ENCODE results near the gene ACOT11. TPM values are rescaled to one million over a fixed set of nuclear protein-coding genes. Genes with fewer than 3 reads are reported as not detected.

ACOT11 gene
- total and polyA plus RNA-seq, 2 of the 13 experiments (the other 11 are each of a cell fraction or from before 2014, with no cell fraction given), result 2.6 to 3.3 TPM

- Histone ChIP-seq H3K36me3 (replicated peaks in 1 of 2; ENCODE audit: control insufficient read depth in 1 of 2, insufficient read depth in 2 of 2, low read length in 2 of 2) (no peaks in the 10 kb centered on the region), H3K4me2 (ENCODE audit: low read depth, low read length) (no peak overlapping the region), H3K9ac (ENCODE audit: insufficient read depth, low read depth, low read length) (no peak overlapping the region), H4K20me1 (ENCODE audit: insufficient read depth, low read length) (no peaks in the 10 kb centered on the region), H3K9me3 (ENCODE audit: low read length) (no peaks in the 10 kb centered on the region), H3K27ac (ENCODE audit: extremely low read length, insufficient read depth, low read length) (no peak overlapping the region), H3K79me2 (ENCODE audit: insufficient read depth, low read length) (no peaks in the 10 kb centered on the region), H3K4me1 (ENCODE audit: insufficient read depth, low read length) (peaks cover 58% of the 10 kb centered on the region), H3K4me3 (replicated peaks in 1 of 3; ENCODE audit: insufficient read depth in 1 of 3, low read depth in 2 of 3, low read length in 3 of 3) (no peak overlapping the region), H3K27me3 (ENCODE audit: control insufficient read depth in 1 of 2, insufficient read depth in 2 of 2, low read length in 2 of 2) (no peaks in the 10 kb centered on the region), H2AFZ (ENCODE audit: low read length) (no peak overlapping the region)
- intact Hi-C loops (cut with micrococcal nuclease; ENCODE audit: unreplicated experiment) (no loop called here), in situ Hi-C loops (cut with HindIII; ENCODE audit: extremely low pct_ligation_motif_present, low pct_unique_long_range_greater_than_20kb) (no loop called here)
- ChIA-PET CTCF (ENCODE audit: low intra/inter-chr PET ratio, low total read pairs) (no interaction called here), POLR2A (no interaction called here)
- no peak for ATAC-seq
- no peak for DNase-seq (ENCODE audit: low spot score)
- TF ChIP-seq ZNF280B (CRISPR knock-in tag; IDR thresholded peaks at IDR 0.05; ENCODE audit: borderline replicate concordance) (0 out of 2 replicates have a peak, but pooled peaks have one; percentile 4), ZNF83 (CRISPR knock-in tag; IDR thresholded peaks at IDR 0.05; ENCODE audit: borderline replicate concordance) (no peak), ZNF569 (CRISPR knock-in tag; IDR thresholded peaks at IDR 0.05; ENCODE audit: borderline replicate concordance) (no peak)
- FAIRE-seq, result no peak
- no TSS peak for BruUV-seq (replicated peaks)
- WGBS (ENCODE audit: low lambda C conversion rate), result 87% methylated on average over 2 of the region's 3 CpGs
Measured at GRCh38 chr1:54572542-54572850, 24.5 kb downstream of the ACOT11 start.

- Histone ChIP-seq H3K4me2 (ENCODE audit: low read depth, low read length) (no peak overlapping the region), H3K4me3 (replicated peaks in 1 of 3; ENCODE audit: insufficient read depth in 1 of 3, low read depth in 2 of 3, low read length in 3 of 3) (no peak overlapping the region), H3K36me3 (replicated peaks in 1 of 2; ENCODE audit: control insufficient read depth in 1 of 2, insufficient read depth in 2 of 2, low read length in 2 of 2) (no peaks in the 10 kb centered on the region), H2AFZ (ENCODE audit: low read length) (no peak overlapping the region), H3K27ac (ENCODE audit: extremely low read length, insufficient read depth, low read length) (no peak overlapping the region), H4K20me1 (ENCODE audit: insufficient read depth, low read length) (no peaks in the 10 kb centered on the region), H3K9me3 (ENCODE audit: low read length) (no peaks in the 10 kb centered on the region), H3K27me3 (ENCODE audit: control insufficient read depth in 1 of 2, insufficient read depth in 2 of 2, low read length in 2 of 2) (no peaks in the 10 kb centered on the region), H3K4me1 (ENCODE audit: insufficient read depth, low read length) (peaks cover 69% of the 10 kb centered on the region), H3K9ac (ENCODE audit: insufficient read depth, low read depth, low read length) (no peak overlapping the region), H3K79me2 (ENCODE audit: insufficient read depth, low read length) (no peaks in the 10 kb centered on the region)
- CTCF ChIA-PET (ENCODE audit: low intra/inter-chr PET ratio, low total read pairs), result no interaction called here
- 96% methylated on average over 9 of the region's 12 CpGs for WGBS (ENCODE audit: low lambda C conversion rate)
- POLR2A ChIA-PET, result no interaction called here
- TF ChIP-seq SATB2 (CRISPR knock-in tag; IDR thresholded peaks at IDR 0.05), result no peak
- 0 out of 2 replicates have a peak, but pooled peaks have one; percentile 17 for TF ChIP-seq ZNF629 (CRISPR knock-in tag; conservative IDR thresholded peaks at IDR 0.05)
- TF ChIP-seq CHD4 (IDR thresholded peaks at IDR 0.05; ENCODE audit: borderline replicate concordance, low read length), result no peak
- no peak for TF ChIP-seq RFX3 (CRISPR knock-in tag; IDR thresholded peaks at IDR 0.05)
- no peak for TF ChIP-seq ZNF790 (CRISPR knock-in tag; IDR thresholded peaks at IDR 0.05; ENCODE audit: borderline replicate concordance)
- FAIRE-seq (no peak), DNase-seq (ENCODE audit: low spot score) (no peak), ATAC-seq (no peak)
- in situ Hi-C loops (cut with HindIII; ENCODE audit: extremely low pct_ligation_motif_present, low pct_unique_long_range_greater_than_20kb), result no loop called here
- intact Hi-C loops (cut with micrococcal nuclease; ENCODE audit: unreplicated experiment), result no loop called here
- BruUV-seq (replicated peaks), result no TSS peak
Measured at GRCh38 chr1:54574158-54574778, 26.2 kb downstream of the ACOT11 start.

Data from HepG2 (cell line).